Gastroesophageal sphincter (tissue), 3 donors: ENCODE results near the gene CDC25C.

ENCODE experiments used
- EP300 ChIP-seq: sonication (generic); formaldehyde crosslinking; IDR thresholded peaks from one replicate; pipeline ENCODE4 v1.6.1; 2017; ENCODE audit warnings: antibody characterized with exemption, mild to moderate bottlenecking
- POLR2A ChIP-seq, 2 donors: fragments of 450-650 bp; IDR thresholded peaks; one replicate each; pipeline ENCODE4 v1.6.1; 2017; ENCODE audit warnings: antibody characterized with exemption in 2 of 2, mild to moderate bottlenecking in 2 of 2, moderate library complexity in 1 of 2
- POLR2AphosphoS5 ChIP-seq: sonication (generic); formaldehyde crosslinking; IDR thresholded peaks from one replicate; pipeline ENCODE4 v1.6.1; 2017; ENCODE audit warnings: antibody characterized with exemption
- TF ChIP-seq, protein P1 (sequence below), 4 experiments: fragments of 200-600 bp in 2 of 4; fragments of 450-650 bp in 2 of 4; sonication (generic) in 1 of 4; IDR thresholded peaks; one replicate each; pipeline ENCODE4 v1.5.1; 2017 to 2019; ENCODE audit warnings: antibody characterized with exemption in 4 of 4, mild to moderate bottlenecking in 2 of 4, moderate library complexity in 2 of 4

DNA sequence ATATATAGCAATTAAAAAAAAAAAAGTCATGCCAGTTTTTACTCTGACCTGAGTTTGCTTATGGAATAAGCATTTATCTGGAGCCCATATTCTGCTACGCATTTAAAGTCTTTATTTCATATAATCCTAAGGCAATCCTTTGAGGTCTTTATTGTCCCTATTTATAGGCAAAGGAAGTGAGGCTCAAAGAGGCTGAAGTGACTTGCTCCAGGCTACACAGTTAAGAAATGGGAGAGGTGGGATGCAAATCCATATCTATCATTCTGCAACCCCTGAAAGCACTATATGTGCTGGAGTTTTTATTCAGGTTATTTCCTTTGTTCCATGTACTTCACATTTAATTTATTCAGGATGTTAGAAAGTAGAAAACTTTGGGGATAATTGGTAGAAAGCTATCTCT lies 33.0 kb upstream of the CDC25C start:
- TF ChIP-seq, protein P1, sequence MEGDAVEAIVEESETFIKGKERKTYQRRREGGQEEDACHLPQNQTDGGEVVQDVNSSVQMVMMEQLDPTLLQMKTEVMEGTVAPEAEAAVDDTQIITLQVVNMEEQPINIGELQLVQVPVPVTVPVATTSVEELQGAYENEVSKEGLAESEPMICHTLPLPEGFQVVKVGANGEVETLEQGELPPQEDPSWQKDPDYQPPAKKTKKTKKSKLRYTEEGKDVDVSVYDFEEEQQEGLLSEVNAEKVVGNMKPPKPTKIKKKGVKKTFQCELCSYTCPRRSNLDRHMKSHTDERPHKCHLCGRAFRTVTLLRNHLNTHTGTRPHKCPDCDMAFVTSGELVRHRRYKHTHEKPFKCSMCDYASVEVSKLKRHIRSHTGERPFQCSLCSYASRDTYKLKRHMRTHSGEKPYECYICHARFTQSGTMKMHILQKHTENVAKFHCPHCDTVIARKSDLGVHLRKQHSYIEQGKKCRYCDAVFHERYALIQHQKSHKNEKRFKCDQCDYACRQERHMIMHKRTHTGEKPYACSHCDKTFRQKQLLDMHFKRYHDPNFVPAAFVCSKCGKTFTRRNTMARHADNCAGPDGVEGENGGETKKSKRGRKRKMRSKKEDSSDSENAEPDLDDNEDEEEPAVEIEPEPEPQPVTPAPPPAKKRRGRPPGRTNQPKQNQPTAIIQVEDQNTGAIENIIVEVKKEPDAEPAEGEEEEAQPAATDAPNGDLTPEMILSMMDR (IDR thresholded peaks at IDR 0.05), result no peak
- no peak for TF ChIP-seq POLR2A (IDR thresholded peaks at IDR 0.05)
- no peak for TF ChIP-seq POLR2AphosphoS5
- TF ChIP-seq EP300, result no peak
